NB4 (cell line): ENCODE results near the gene ADARB2.

Source experiments
- MYC ChIP-seq: IDR thresholded peaks from 2 replicates; pipeline ENCODE4 v1.6.1; 2011; ENCODE audit warnings: low read depth, low read length
- POLR2A ChIP-seq: IDR thresholded peaks from 2 replicates; pipeline ENCODE4 v1.6.1; 2011; ENCODE audit warnings: mild to moderate bottlenecking; ENCODE audit not compliant: insufficient read length; ENCODE audit errors: extremely low read depth
- TF ChIP-seq, protein P1 (sequence below): IDR thresholded peaks from one replicate; pipeline ENCODE4 v1.5.1; 2012; ENCODE audit warnings: low read depth, low read length
- TF ChIP-seq, protein P2 (sequence below): IDR thresholded peaks from 2 replicates; pipeline ENCODE4 v1.6.1; 2011; ENCODE audit warnings: low read depth, low read length

DNA sequence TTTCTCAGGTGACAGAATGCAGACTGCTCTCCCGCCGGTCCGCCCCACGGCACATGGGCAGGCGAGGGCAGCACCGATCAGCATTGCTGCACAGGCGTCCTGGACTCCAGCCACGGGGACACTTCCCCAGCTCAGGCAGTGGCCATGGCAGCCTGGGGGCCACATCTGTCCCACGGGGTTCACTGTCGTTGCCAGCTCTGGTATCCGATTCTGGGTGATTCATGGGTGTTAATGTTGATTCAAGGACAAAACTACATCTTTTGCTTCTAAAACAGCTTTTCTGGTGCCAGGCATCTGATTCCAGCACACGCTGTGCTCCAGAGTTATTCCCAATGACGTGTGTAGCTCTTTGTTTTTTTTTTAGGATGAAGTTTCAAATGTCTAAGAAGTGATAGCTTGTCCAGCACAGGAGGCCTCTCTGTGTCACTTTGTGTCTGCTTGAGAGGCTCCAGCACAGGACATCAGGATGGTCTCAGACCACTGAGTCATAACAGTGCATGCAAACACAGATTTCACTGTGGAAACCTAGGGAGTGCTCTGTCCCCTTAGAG lies 463.1 kb downstream of the ADARB2 start:
- TF ChIP-seq, protein P1, sequence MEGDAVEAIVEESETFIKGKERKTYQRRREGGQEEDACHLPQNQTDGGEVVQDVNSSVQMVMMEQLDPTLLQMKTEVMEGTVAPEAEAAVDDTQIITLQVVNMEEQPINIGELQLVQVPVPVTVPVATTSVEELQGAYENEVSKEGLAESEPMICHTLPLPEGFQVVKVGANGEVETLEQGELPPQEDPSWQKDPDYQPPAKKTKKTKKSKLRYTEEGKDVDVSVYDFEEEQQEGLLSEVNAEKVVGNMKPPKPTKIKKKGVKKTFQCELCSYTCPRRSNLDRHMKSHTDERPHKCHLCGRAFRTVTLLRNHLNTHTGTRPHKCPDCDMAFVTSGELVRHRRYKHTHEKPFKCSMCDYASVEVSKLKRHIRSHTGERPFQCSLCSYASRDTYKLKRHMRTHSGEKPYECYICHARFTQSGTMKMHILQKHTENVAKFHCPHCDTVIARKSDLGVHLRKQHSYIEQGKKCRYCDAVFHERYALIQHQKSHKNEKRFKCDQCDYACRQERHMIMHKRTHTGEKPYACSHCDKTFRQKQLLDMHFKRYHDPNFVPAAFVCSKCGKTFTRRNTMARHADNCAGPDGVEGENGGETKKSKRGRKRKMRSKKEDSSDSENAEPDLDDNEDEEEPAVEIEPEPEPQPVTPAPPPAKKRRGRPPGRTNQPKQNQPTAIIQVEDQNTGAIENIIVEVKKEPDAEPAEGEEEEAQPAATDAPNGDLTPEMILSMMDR = no peak
- TF ChIP-seq POLR2A = no peak
- TF ChIP-seq, protein P2, sequence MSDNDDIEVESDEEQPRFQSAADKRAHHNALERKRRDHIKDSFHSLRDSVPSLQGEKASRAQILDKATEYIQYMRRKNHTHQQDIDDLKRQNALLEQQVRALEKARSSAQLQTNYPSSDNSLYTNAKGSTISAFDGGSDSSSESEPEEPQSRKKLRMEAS = no peak
- TF ChIP-seq MYC = no peak
